H9 (cell line): Measurements from ENCODE around the gene ARHGDIB. TPM values are rescaled to one million over a fixed set of nuclear protein-coding genes. Genes with fewer than 3 reads are reported as not detected.

Experiments
- DNase-seq: peaks from one replicate; pipeline ENCODE4 v3.0.0-alpha.2; 2017
- H2AFZ ChIP-seq: one replicate; pipeline ENCODE4 v1.6.1; 2013; ENCODE audit warnings: mild to moderate bottlenecking, low read length, control low read depth, moderate library complexity
- H2AK5ac ChIP-seq: 2 replicates; pipeline ENCODE4 v1.6.1; 2013; ENCODE audit warnings: low read length, control low read depth, mixed read lengths; ENCODE audit not compliant: insufficient read length
- H2BK120ac ChIP-seq: one replicate; pipeline ENCODE4 v1.6.1; 2013; ENCODE audit warnings: low read depth, mild to moderate bottlenecking, low read length, control low read depth, inconsistent platforms; ENCODE audit not compliant: poor library complexity, severe bottlenecking
- H2BK12ac ChIP-seq: 2 replicates; pipeline ENCODE4 v1.6.1; 2013; ENCODE audit warnings: low read length, control low read depth, mixed read lengths, low read depth; ENCODE audit not compliant: insufficient read length
- H2BK15ac ChIP-seq: 2 replicates; pipeline ENCODE4 v1.6.1; 2013; ENCODE audit warnings: low read depth, low read length, control low read depth
- H2BK20ac ChIP-seq: one replicate; pipeline ENCODE4 v1.6.1; 2013; ENCODE audit warnings: low read depth, mild to moderate bottlenecking, low read length, control low read depth, inconsistent platforms; ENCODE audit not compliant: poor library complexity, severe bottlenecking
- H2BK5ac ChIP-seq: 2 replicates; pipeline ENCODE4 v1.6.1; 2013; ENCODE audit warnings: low read length, control low read depth, mixed read lengths; ENCODE audit not compliant: insufficient read length
- H3K14ac ChIP-seq: 2 replicates; pipeline ENCODE4 v1.6.1; 2013; ENCODE audit warnings: low read length, control low read depth; ENCODE audit not compliant: insufficient read depth
- H3K18ac ChIP-seq: 2 replicates; pipeline ENCODE4 v1.6.1; 2013; ENCODE audit warnings: low read depth, mild to moderate bottlenecking, mixed read lengths, low read length, control low read depth; ENCODE audit not compliant: insufficient read length
- H3K23ac ChIP-seq: 2 replicates; pipeline ENCODE4 v1.6.1; 2013; ENCODE audit warnings: low read length, control low read depth, mixed read lengths, low read depth; ENCODE audit not compliant: insufficient read length
- H3K23me2 ChIP-seq: 2 replicates; pipeline ENCODE4 v1.6.1; 2013; ENCODE audit warnings: low read depth, mild to moderate bottlenecking, mixed read lengths, low read length, control low read depth; ENCODE audit not compliant: insufficient read length, poor library complexity, severe bottlenecking
- H3K27ac ChIP-seq: 2 replicates; pipeline ENCODE4 v1.5.1; 2013; ENCODE audit warnings: low read length, control low read depth, mixed read lengths, low read depth; ENCODE audit not compliant: insufficient read length
- H3K27me3 ChIP-seq: 2 replicates; pipeline ENCODE4 v1.6.1; 2013; ENCODE audit warnings: low read length, control low read depth, inconsistent platforms; ENCODE audit not compliant: insufficient read depth
- H3K4ac ChIP-seq: 2 replicates; pipeline ENCODE4 v1.6.1; 2013; ENCODE audit warnings: low read depth, mild to moderate bottlenecking, control low read depth, inconsistent platforms, low read length, moderate library complexity
- H3K4me1 ChIP-seq: 2 replicates; pipeline ENCODE4 v1.6.1; 2013; ENCODE audit warnings: low read length, control low read depth, inconsistent platforms; ENCODE audit not compliant: insufficient read depth
- H3K4me2 ChIP-seq: 2 replicates; pipeline ENCODE4 v1.6.1; 2013; ENCODE audit warnings: low read length, control low read depth, mixed read lengths; ENCODE audit not compliant: insufficient read length, insufficient read depth
- H3K56ac ChIP-seq: 2 replicates; pipeline ENCODE4 v1.6.1; 2013; ENCODE audit warnings: low read depth, mild to moderate bottlenecking, mixed read lengths, low read length, control low read depth; ENCODE audit not compliant: insufficient read length
- H3K79me1 ChIP-seq: 2 replicates; pipeline ENCODE4 v1.6.1; 2013; ENCODE audit warnings: low read depth, mild to moderate bottlenecking, moderate library complexity, low read length, control low read depth, inconsistent platforms; ENCODE audit not compliant: insufficient read depth, poor library complexity, severe bottlenecking
- H3K79me2 ChIP-seq: 2 replicates; pipeline ENCODE4 v1.6.1; 2013; ENCODE audit warnings: low read length, control low read depth, inconsistent platforms; ENCODE audit not compliant: insufficient read depth
- H3K9ac ChIP-seq: 2 replicates; pipeline ENCODE4 v1.6.1; 2013; ENCODE audit warnings: low read length, control low read depth, mixed read lengths; ENCODE audit not compliant: insufficient read length; ENCODE audit errors: extremely low read depth
- H3K9me3 ChIP-seq: one replicate; pipeline ENCODE4 v1.6.1; 2013; ENCODE audit warnings: low read depth, low read length, inconsistent platforms; ENCODE audit not compliant: control insufficient read depth
- H3T11ph ChIP-seq: one replicate; pipeline ENCODE4 v1.6.1; 2013; ENCODE audit warnings: mild to moderate bottlenecking, low read length, control low read depth, inconsistent platforms
- H4K20me1 ChIP-seq: one replicate; pipeline ENCODE4 v1.6.1; 2013; ENCODE audit not compliant: control insufficient read depth, insufficient read length, insufficient read depth
- H4K5ac ChIP-seq: 2 replicates; pipeline ENCODE4 v1.6.1; 2013; ENCODE audit warnings: low read depth, mild to moderate bottlenecking, mixed read lengths, low read length, control low read depth; ENCODE audit not compliant: insufficient read length
- H4K8ac ChIP-seq: replicated peaks from 2 replicates; pipeline ENCODE4 v1.6.1; 2013; ENCODE audit warnings: low read length, control low read depth, mixed read lengths, low read depth; ENCODE audit not compliant: insufficient read length
- H4K91ac ChIP-seq: 2 replicates; pipeline ENCODE4 v1.6.1; 2013; ENCODE audit warnings: low read depth, mild to moderate bottlenecking, moderate library complexity, mixed read lengths, low read length, control low read depth; ENCODE audit not compliant: insufficient read length
- H3K27ac Mint-ChIP-seq, 3 experiments: 2 replicates in 2 of 3; 3 replicates in 1 of 3; pipeline ENCODE4 v1.8.0; 2020 to 2021; ENCODE audit warnings: mixed read lengths in 3 of 3, mild to moderate bottlenecking in 1 of 3, moderate library complexity in 1 of 3
- H3K27me3 Mint-ChIP-seq: 2 replicates; pipeline ENCODE4 v1.8.0; 2021; ENCODE audit warnings: low read depth, mild to moderate bottlenecking, moderate library complexity, mixed read lengths
- H3K36me3 Mint-ChIP-seq, 3 experiments: 2 replicates in 2 of 3; 3 replicates in 1 of 3; pipeline ENCODE4 v1.8.0; 2020 to 2021; ENCODE audit warnings: low read depth in 3 of 3, mixed read lengths in 3 of 3; ENCODE audit not compliant: insufficient read depth in 1 of 3
- H3K4me1 Mint-ChIP-seq, 2 experiments: 2 replicates each; pipeline ENCODE4 v1.8.0; 2020; ENCODE audit warnings: mixed read lengths in 2 of 2
- H3K4me3 Mint-ChIP-seq, 2 experiments: 2 replicates in 1 of 2; 3 replicates in 1 of 2; pipeline ENCODE4 v1.8.0; 2020 to 2021; ENCODE audit warnings: mild to moderate bottlenecking in 2 of 2, mixed read lengths in 2 of 2, moderate library complexity in 1 of 2
- H3K9me3 Mint-ChIP-seq, 2 experiments: 2 replicates in 1 of 2; 3 replicates in 1 of 2; pipeline ENCODE4 v1.8.0; 2020; ENCODE audit warnings: mild to moderate bottlenecking in 2 of 2, mixed read lengths in 2 of 2, moderate library complexity in 1 of 2
- WGBS: extraction: QIAGEN DNeasy Blood & Tissue Kit; methylation state at CpG from one replicate; pipeline ENCODE4 v1.1.7; 2013; ENCODE audit warnings: missing lambda C conversion rate, low lambda C conversion rate, mixed read lengths; ENCODE audit not compliant: insufficient read length; ENCODE audit errors: extremely low coverage; 5-methylcytosine and 5-hydroxymethylcytosine counted together
- total RNA-seq: library from RNA; stranded (reverse); gene quantifications from 2 replicates; pipeline ENCODE4 v1.2.1, GENCODE V29; 2021
- TF ChIP-seq, protein P1 (sequence below): fragments of 200-600 bp; sonication (generic); conservative IDR thresholded peaks from 3 replicates; pipeline ENCODE4 v1.8.0; 2021; ENCODE audit warnings: antibody characterized with exemption, mild to moderate bottlenecking

ARHGDIB gene
- total RNA-seq, 1 experiment from 2014 or later, result 0.44 TPM

DNA sequence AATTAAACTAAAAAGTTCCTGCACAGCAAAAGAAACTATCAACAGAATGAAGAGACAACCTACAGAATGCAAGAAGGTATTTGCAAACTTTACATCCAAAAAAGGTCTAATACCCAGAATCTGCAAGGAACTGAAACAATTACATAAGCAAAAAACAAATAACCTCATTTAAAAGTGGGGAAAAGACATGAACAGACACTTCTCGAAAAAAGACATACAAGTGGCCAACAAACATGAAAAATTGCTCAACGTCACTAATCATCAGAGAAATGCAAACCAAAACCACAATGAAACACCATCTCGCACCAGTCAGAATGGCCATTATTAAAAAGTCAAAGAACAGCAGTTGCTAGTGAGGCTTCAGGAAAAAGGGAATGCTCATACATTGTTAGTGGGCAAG lies 26.6 kb upstream of the ARHGDIB start:
- H3K27me3 ChIP-seq, result no peaks in the 10 kb centered on the region
- H2BK15ac ChIP-seq, result no peak overlapping the region
- H2BK120ac ChIP-seq, result no peak overlapping the region
- H3K4ac ChIP-seq, result no peak overlapping the region
- H3K36me3 Mint-ChIP-seq, result no peaks in the 10 kb centered on the region
- H3K56ac ChIP-seq, result no peak overlapping the region
- no peak overlapping the region for H3K9ac ChIP-seq
- H3T11ph ChIP-seq, result no peak overlapping the region
- no peak overlapping the region for H4K91ac ChIP-seq
- no peaks in the 10 kb centered on the region for H3K4me1 ChIP-seq
- H3K9me3 ChIP-seq, result no peaks in the 10 kb centered on the region
- H3K18ac ChIP-seq, result no peak overlapping the region
- no peak overlapping the region for H3K27ac ChIP-seq
- no peaks in the 10 kb centered on the region for H3K4me1 Mint-ChIP-seq
- no peak overlapping the region for H3K23ac ChIP-seq
- H2AK5ac ChIP-seq, result no peak overlapping the region
- H3K79me1 ChIP-seq, result no peaks in the 10 kb centered on the region
- H3K14ac ChIP-seq, result no peak overlapping the region
- no peak overlapping the region for H3K27ac Mint-ChIP-seq
- no peak overlapping the region for H3K4me2 ChIP-seq
- DNase-seq, result no peak
- H2BK5ac ChIP-seq, result no peak overlapping the region
- H2BK20ac ChIP-seq, result no peak overlapping the region
- H3K4me3 Mint-ChIP-seq, result no peak overlapping the region
- H3K9me3 Mint-ChIP-seq, result peaks cover 5 to 7% of the 10 kb centered on the region in 2 experiments; a peak in 4 of 5 replicates
- no CpG with 5 or more reads among the region's 3 CpGs for WGBS
- H3K27me3 Mint-ChIP-seq, result no peaks in the 10 kb centered on the region
- no peak overlapping the region for H2AFZ ChIP-seq
- no peaks in the 10 kb centered on the region for H3K79me2 ChIP-seq
- H4K20me1 ChIP-seq, result no peaks in the 10 kb centered on the region
- H4K5ac ChIP-seq, result no peak overlapping the region
- TF ChIP-seq, protein P1, sequence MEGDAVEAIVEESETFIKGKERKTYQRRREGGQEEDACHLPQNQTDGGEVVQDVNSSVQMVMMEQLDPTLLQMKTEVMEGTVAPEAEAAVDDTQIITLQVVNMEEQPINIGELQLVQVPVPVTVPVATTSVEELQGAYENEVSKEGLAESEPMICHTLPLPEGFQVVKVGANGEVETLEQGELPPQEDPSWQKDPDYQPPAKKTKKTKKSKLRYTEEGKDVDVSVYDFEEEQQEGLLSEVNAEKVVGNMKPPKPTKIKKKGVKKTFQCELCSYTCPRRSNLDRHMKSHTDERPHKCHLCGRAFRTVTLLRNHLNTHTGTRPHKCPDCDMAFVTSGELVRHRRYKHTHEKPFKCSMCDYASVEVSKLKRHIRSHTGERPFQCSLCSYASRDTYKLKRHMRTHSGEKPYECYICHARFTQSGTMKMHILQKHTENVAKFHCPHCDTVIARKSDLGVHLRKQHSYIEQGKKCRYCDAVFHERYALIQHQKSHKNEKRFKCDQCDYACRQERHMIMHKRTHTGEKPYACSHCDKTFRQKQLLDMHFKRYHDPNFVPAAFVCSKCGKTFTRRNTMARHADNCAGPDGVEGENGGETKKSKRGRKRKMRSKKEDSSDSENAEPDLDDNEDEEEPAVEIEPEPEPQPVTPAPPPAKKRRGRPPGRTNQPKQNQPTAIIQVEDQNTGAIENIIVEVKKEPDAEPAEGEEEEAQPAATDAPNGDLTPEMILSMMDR, result no peak
- no peaks in the 10 kb centered on the region for H3K23me2 ChIP-seq
- H4K8ac ChIP-seq, result no peak overlapping the region
- H2BK12ac ChIP-seq, result no peak overlapping the region
